T-cell (primary cell): ENCODE measurements around the gene CTPS1. TPM values are rescaled to one million over a fixed set of nuclear protein-coding genes. Genes with fewer than 3 reads are reported as not detected.

Experiments used
- ATAC-seq, 4 experiments: fragments of 200-7000 bp in 3 of 4; fragments of 150-1000 bp in 1 of 4; cut with Tn5 transposase; replicated peaks in 1 of 4; 1 replicate in 3 of 4; 2 replicates in 1 of 4; pipeline ENCODE4 v1.10.0; 2021; ENCODE audit warnings: moderate library complexity in 3 of 4, mild to moderate bottlenecking in 2 of 4, moderate number of reproducible peaks in 1 of 4
- CTCF ChIA-PET, 2 donors: fragments of 300-600 bp; sonication (Branson Sonifier 250); formaldehyde crosslinking; loops; one replicate each; lab custom pipeline; 2022; ENCODE audit warnings: antibody characterized with exemption in 2 of 2; lab: Charles Lee
- POLR2A ChIA-PET, 2 donors: fragments of 300-600 bp; sonication (Branson Sonifier 250); formaldehyde crosslinking; loops; one replicate each; lab custom pipeline; 2022; ENCODE audit warnings: antibody characterized with exemption in 2 of 2; lab: Charles Lee
- DNase-seq, 35 experiments: peaks; one replicate each; pipeline versions ENCODE4 v3.0.0 to v3.0.0-alpha.2; 2013 to 2023
- H3K27ac ChIP-seq: one replicate; pipeline ENCODE4 v1.5.1; 2013; ENCODE audit warnings: low read length
- H3K27me3 ChIP-seq, 2 experiments: replicated peaks in 1 of 2; 1 replicate in 1 of 2; 2 replicates in 1 of 2; pipeline versions ENCODE4 v1.6.1 to v1.7.0; 2013; ENCODE audit warnings: low read length in 1 of 2, mixed read lengths in 1 of 2; ENCODE audit not compliant: control insufficient read depth in 2 of 2, insufficient read depth in 2 of 2; ENCODE audit errors: extremely low read depth in 1 of 2
- H3K36me3 ChIP-seq, 2 donors: 1 replicate in 1 of 2; 2 replicates in 1 of 2; pipeline versions ENCODE4 v1.6.1 to v1.7.0; 2013; ENCODE audit warnings: low read length in 1 of 2; ENCODE audit not compliant: control insufficient read depth in 2 of 2, insufficient read depth in 1 of 2; ENCODE audit errors: extremely low read depth in 1 of 2
- H3K4me1 ChIP-seq, 2 experiments: 1 replicate in 1 of 2; 2 replicates in 1 of 2; pipeline versions ENCODE4 v1.6.1 to v1.7.0; 2013; ENCODE audit warnings: low read length in 2 of 2, mixed read lengths in 1 of 2; ENCODE audit not compliant: insufficient read depth in 2 of 2, control insufficient read depth in 1 of 2; ENCODE audit errors: extremely low read depth in 1 of 2
- H3K4me3 ChIP-seq, 2 donors: 1 replicate in 1 of 2; 2 replicates in 1 of 2; pipeline versions ENCODE4 v1.5.1 to v1.7.0; 2013; ENCODE audit warnings: mild to moderate bottlenecking in 2 of 2, low read length in 1 of 2, moderate library complexity in 1 of 2; ENCODE audit not compliant: control insufficient read depth in 1 of 2; ENCODE audit errors: extremely low read depth in 1 of 2
- H3K9me3 ChIP-seq: 2 replicates; pipeline ENCODE4 v1.7.0; 2013
- H3K27ac Mint-ChIP-seq, 2 donors: one replicate each; pipeline ENCODE4 v1.8.0; 2020 to 2021; ENCODE audit warnings: mild to moderate bottlenecking in 2 of 2, mixed read lengths in 2 of 2
- H3K27me3 Mint-ChIP-seq, 2 donors: one replicate each; pipeline ENCODE4 v1.8.0; 2021 to 2022; ENCODE audit warnings: mixed read lengths in 2 of 2
- H3K36me3 Mint-ChIP-seq: one replicate; pipeline ENCODE4 v1.8.0; 2021; ENCODE audit warnings: mixed read lengths
- H3K4me1 Mint-ChIP-seq, 3 donors: one replicate each; pipeline ENCODE4 v1.8.0; 2020 to 2022; ENCODE audit warnings: mixed read lengths in 3 of 3, mild to moderate bottlenecking in 1 of 3
- H3K4me3 Mint-ChIP-seq, 3 donors: one replicate each; pipeline ENCODE4 v1.8.0; 2020 to 2022; ENCODE audit warnings: mild to moderate bottlenecking in 3 of 3, mixed read lengths in 3 of 3, moderate library complexity in 3 of 3
- H3K9me3 Mint-ChIP-seq, 3 donors: one replicate each; pipeline ENCODE4 v1.8.0; 2020 to 2022; ENCODE audit warnings: mixed read lengths in 3 of 3
- WGBS: methylation state at CpG from one replicate; pipeline ENCODE4 v1.1.5; 2013; ENCODE audit warnings: missing lambda C conversion rate; ENCODE audit not compliant: insufficient coverage; 5-methylcytosine and 5-hydroxymethylcytosine counted together
- total RNA-seq, 35 experiments: library from RNA in 6 of 35; stranded (reverse) in 6 of 35; fragments of 120-200 nt in 1 of 35; gene quantifications; one replicate each; pipeline versions ENCODE4 v1.2.1 to v1.2.4 and lab custom pipeline; 2013 to 2026

Gene CTPS1
- total RNA-seq, 5 donors from 2014 or later (not counting 1 experiment from before 2014, with no cell fraction given) = 26.0 to 57.2 (median 29.1) TPM

DNA sequence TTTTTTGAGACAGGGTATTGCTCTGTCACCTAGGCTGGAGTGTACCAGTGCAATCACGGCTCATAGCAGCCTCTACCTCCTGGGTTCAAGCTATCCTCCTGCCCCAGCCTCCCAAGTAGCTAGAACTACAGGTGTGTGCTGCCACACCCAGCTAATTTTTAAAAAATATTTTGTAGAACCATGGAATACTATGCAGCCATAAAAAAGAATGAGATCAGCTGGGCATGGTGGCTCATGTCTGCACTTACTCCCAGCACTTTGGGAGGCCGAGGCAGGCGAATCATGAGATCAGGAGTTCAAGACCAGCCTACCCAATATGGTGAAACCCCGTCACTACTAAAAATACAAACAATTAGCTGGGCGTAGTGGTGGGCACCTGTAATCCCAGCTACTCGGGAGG, 29.9 kb upstream of the CTPS1 start:
- Histone ChIP-seq H3K4me3 (no peak overlapping the region), H3K9me3 (no peaks in the 10 kb centered on the region), H3K27ac (no peak overlapping the region), H3K36me3 (no peaks in the 10 kb centered on the region), H3K27me3 (peaks cover 2 to 31% of the 10 kb centered on the region in 2 experiments), H3K4me1 (peaks cover 0 to 7% of the 10 kb centered on the region in 2 experiments)
- H3K4me1 Mint-ChIP-seq = peaks cover 8 to 17% (median 9%) of the 10 kb centered on the region in 3 donors
- no peak overlapping the region for H3K4me3 Mint-ChIP-seq
- ChIA-PET CTCF (interaction anchor here (0.6 to 1.6 kb wide), 8 partner anchors 10 to 513 kb away, joined by 3 to 6 read pairs (median 4); no protein-coding TSS in a partner anchor), POLR2A (no interaction called here)
- H3K9me3 Mint-ChIP-seq = peaks cover 0 to 3% (median 0%) of the 10 kb centered on the region in 3 donors
- ATAC-seq = no peak
- DNase-seq = no peak
- peaks cover 21 to 28% of the 10 kb centered on the region in 2 donors for H3K27me3 Mint-ChIP-seq
- no peak overlapping the region for H3K27ac Mint-ChIP-seq
- no peaks in the 10 kb centered on the region for H3K36me3 Mint-ChIP-seq
- no CpG with 5 or more reads among the region's 6 CpGs for WGBS

- no peak overlapping the region for H3K4me3 Mint-ChIP-seq
- ATAC-seq (peak; percentile 50 to 73 (median 69)), DNase-seq (peak in 34 of 35 experiments; percentile 10 to 72 (median 34))
- Histone ChIP-seq H3K4me3 (no peak overlapping the region), H3K4me1 (peaks cover 0 to 7% of the 10 kb centered on the region in 2 experiments), H3K9me3 (no peaks in the 10 kb centered on the region), H3K36me3 (no peaks in the 10 kb centered on the region), H3K27ac (no peak overlapping the region), H3K27me3 (peaks cover 2 to 29% of the 10 kb centered on the region in 2 experiments)
- peaks cover 12 to 28% of the 10 kb centered on the region in 2 donors for H3K27me3 Mint-ChIP-seq
- no peak overlapping the region for H3K27ac Mint-ChIP-seq
- H3K36me3 Mint-ChIP-seq = no peaks in the 10 kb centered on the region
- H3K9me3 Mint-ChIP-seq = no peaks in the 10 kb centered on the region
- WGBS = 22% methylated on average over 16 of the region's 17 CpGs
- CTCF ChIA-PET = interaction anchor here (0.5 to 3.4 kb wide), 8 partner anchors 9 to 1418 kb away, joined by 3 to 22 read pairs (median 3); no protein-coding TSS in a partner anchor
- H3K4me1 Mint-ChIP-seq = peaks cover 8 to 17% (median 9%) of the 10 kb centered on the region in 3 donors
- POLR2A ChIA-PET = interaction anchor here in 1 of 2 donors (0.6 to 0.7 kb wide), 2 partner anchors 23 to 283 kb away, joined by 3 read pairs; no protein-coding TSS in a partner anchor
These were observed 27.4 kb upstream of the CTPS1 start for GRCh38 chr1:40951943-40952743.

GRCh38 chr1:40952744-40953315, 26.7 kb upstream of the CTPS1 start:
- no peak overlapping the region for H3K27ac ChIP-seq
- peaks cover 8 to 17% (median 9%) of the 10 kb centered on the region in 3 donors for H3K4me1 Mint-ChIP-seq
- 46% methylated on average over 6 of the region's 6 CpGs for WGBS
- H3K4me3 ChIP-seq = no peak overlapping the region
- H3K27me3 Mint-ChIP-seq = peaks cover 12 to 28% of the 10 kb centered on the region in 2 donors
- ATAC-seq (no peak), DNase-seq (no peak)
- no peak overlapping the region for H3K27ac Mint-ChIP-seq
- no peaks in the 10 kb centered on the region for H3K36me3 ChIP-seq
- ChIA-PET CTCF (interaction anchor here (0.5 to 3.4 kb wide), 9 partner anchors 10 to 1418 kb away, joined by 3 to 22 read pairs (median 3); no protein-coding TSS in a partner anchor), POLR2A (interaction anchor here in 1 of 2 donors (0.6 to 0.7 kb wide), 2 partner anchors 23 to 284 kb away, joined by 3 read pairs; no protein-coding TSS in a partner anchor)
- H3K4me1 ChIP-seq = peaks cover 0 to 7% of the 10 kb centered on the region in 2 experiments
- H3K9me3 Mint-ChIP-seq = no peaks in the 10 kb centered on the region
- H3K9me3 ChIP-seq = no peaks in the 10 kb centered on the region
- H3K36me3 Mint-ChIP-seq = no peaks in the 10 kb centered on the region
- H3K27me3 ChIP-seq = peaks cover 2 to 29% of the 10 kb centered on the region in 2 experiments
- peak overlapping the region in 1 of 3 donors; percentile 33 for H3K4me3 Mint-ChIP-seq

DNA sequence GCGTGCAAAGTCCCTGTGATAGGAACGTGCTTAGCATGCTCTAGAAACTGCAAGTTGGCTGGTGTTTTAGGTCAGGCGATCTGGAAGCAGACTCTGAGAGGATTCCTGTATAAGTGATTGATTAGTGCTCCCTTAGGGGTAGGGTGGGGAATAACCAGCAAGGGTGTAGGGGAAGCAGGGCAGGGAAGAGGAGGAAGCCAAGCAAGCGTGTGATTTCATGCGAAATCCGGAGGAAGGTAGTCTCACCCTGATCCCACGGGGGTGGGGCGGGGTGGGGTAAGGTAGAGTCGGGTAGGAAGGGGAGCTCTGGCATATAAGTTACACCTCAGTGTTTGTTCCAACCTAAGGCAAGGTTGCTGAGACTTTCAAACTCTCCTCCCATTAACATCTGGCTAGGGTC, 24.9 kb upstream of the CTPS1 start:
- Mint-ChIP-seq H3K36me3 (no peaks in the 10 kb centered on the region), H3K9me3 (no peaks in the 10 kb centered on the region), H3K27ac (no peak overlapping the region), H3K4me3 (no peak overlapping the region), H3K27me3 (peaks cover 5 to 25% of the 10 kb centered on the region in 2 donors), H3K4me1 (peaks cover 5 to 11% (median 7%) of the 10 kb centered on the region in 3 donors)
- Histone ChIP-seq H3K9me3 (no peaks in the 10 kb centered on the region), H3K4me3 (no peak overlapping the region), H3K36me3 (no peaks in the 10 kb centered on the region), H3K4me1 (peaks cover 0 to 7% of the 10 kb centered on the region in 2 experiments), H3K27me3 (peaks cover 2 to 25% of the 10 kb centered on the region in 2 experiments), H3K27ac (no peak overlapping the region)
- DNase-seq (no peak), ATAC-seq (no peak)
- CTCF ChIA-PET = interaction anchor here in 1 of 2 donors (0.7 kb wide), 1 partner anchor 10 kb away, joined by 3 read pairs; no protein-coding TSS in a partner anchor
- WGBS = 26% methylated on average over 3 of the region's 9 CpGs
- POLR2A ChIA-PET = interaction anchor here in 1 of 2 donors (0.7 kb wide), 1 partner anchor 111 kb away, joined by 4 read pairs; no protein-coding TSS in a partner anchor

DNA sequence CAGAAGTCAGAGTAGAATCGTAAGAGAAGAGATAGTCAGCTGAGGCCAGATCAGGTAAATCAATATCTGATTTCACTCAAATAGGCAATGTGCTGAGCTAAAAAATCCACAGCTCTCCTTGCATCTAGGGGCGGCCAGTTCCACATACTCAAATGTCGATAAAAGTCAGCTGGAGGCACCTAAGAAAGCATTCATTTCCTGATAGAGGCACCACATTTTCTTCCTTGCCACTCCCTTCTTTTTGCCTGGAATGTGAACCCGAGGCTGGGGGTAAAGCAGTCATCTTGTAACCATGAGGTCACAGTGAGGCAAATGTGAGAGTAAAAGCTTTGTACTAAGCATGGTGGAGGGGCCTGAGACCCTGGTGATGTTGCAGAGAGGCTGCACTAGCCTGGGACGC, 24.2 kb upstream of the CTPS1 start:
- H3K27ac Mint-ChIP-seq = no peak overlapping the region
- peaks cover 2 to 25% of the 10 kb centered on the region in 2 experiments for H3K27me3 ChIP-seq
- no peaks in the 10 kb centered on the region for H3K9me3 ChIP-seq
- DNase-seq (no peak), ATAC-seq (no peak)
- no peaks in the 10 kb centered on the region for H3K36me3 ChIP-seq
- H3K4me1 ChIP-seq = peaks cover 0 to 7% of the 10 kb centered on the region in 2 experiments
- ChIA-PET CTCF (no interaction called here), POLR2A (interaction anchor here in 1 of 2 donors (0.7 kb wide), 1 partner anchor 112 kb away, joined by 4 read pairs; no protein-coding TSS in a partner anchor)
- H3K4me3 ChIP-seq = no peak overlapping the region
- H3K36me3 Mint-ChIP-seq = no peaks in the 10 kb centered on the region
- peaks cover 5 to 25% of the 10 kb centered on the region in 2 donors for H3K27me3 Mint-ChIP-seq
- peaks cover 5 to 11% (median 7%) of the 10 kb centered on the region in 3 donors for H3K4me1 Mint-ChIP-seq
- no peaks in the 10 kb centered on the region for H3K9me3 Mint-ChIP-seq
- 71% methylated on average over 3 of the region's 5 CpGs for WGBS
- no peak overlapping the region for H3K27ac ChIP-seq
- no peak overlapping the region for H3K4me3 Mint-ChIP-seq

DNA sequence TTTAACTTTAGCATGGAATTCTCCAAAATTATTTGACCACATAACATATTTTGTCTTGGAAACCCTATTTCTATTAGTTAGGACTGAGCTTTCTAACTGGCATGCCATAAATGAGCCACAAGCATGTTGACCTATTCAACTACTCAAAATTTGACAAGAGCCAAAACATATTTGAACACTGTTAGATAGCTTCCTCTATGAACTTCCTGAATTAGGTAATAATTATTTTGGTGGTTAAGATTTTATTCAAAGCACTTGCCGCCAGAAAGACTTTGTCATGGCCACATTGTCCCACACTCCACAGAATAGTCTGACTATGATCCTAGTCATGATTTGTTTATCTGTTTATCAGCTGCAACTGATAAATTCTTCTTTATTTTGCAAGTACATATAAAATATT, 23.1 kb upstream of the CTPS1 start:
- CTCF ChIA-PET = interaction anchor here (0.7 kb wide), 2 partner anchors 16 to 348 kb away, joined by 4 to 7 read pairs; no protein-coding TSS in a partner anchor
- Histone ChIP-seq H3K4me3 (no peak overlapping the region), H3K27me3 (peaks cover 2 to 24% of the 10 kb centered on the region in 2 experiments), H3K4me1 (peaks cover 0 to 7% of the 10 kb centered on the region in 2 experiments), H3K9me3 (no peaks in the 10 kb centered on the region), H3K27ac (no peak overlapping the region), H3K36me3 (no peaks in the 10 kb centered on the region)
- POLR2A ChIA-PET = no interaction called here
- Mint-ChIP-seq H3K27me3 (peaks cover 5 to 25% of the 10 kb centered on the region in 2 donors), H3K36me3 (no peaks in the 10 kb centered on the region), H3K4me3 (no peak overlapping the region), H3K9me3 (no peaks in the 10 kb centered on the region), H3K4me1 (peaks cover 5 to 11% (median 7%) of the 10 kb centered on the region in 3 donors), H3K27ac (no peak overlapping the region)
- ATAC-seq (no peak), DNase-seq (no peak)
- no CpG with 5 or more reads among the region's 1 CpG for WGBS
